Measurements from ENCODE around the gene EIF2B4.
A peak's percentile ranks its signal among the peaks of the same experiment; 100 is the strongest.

The EIF2B4 gene

DNA sequence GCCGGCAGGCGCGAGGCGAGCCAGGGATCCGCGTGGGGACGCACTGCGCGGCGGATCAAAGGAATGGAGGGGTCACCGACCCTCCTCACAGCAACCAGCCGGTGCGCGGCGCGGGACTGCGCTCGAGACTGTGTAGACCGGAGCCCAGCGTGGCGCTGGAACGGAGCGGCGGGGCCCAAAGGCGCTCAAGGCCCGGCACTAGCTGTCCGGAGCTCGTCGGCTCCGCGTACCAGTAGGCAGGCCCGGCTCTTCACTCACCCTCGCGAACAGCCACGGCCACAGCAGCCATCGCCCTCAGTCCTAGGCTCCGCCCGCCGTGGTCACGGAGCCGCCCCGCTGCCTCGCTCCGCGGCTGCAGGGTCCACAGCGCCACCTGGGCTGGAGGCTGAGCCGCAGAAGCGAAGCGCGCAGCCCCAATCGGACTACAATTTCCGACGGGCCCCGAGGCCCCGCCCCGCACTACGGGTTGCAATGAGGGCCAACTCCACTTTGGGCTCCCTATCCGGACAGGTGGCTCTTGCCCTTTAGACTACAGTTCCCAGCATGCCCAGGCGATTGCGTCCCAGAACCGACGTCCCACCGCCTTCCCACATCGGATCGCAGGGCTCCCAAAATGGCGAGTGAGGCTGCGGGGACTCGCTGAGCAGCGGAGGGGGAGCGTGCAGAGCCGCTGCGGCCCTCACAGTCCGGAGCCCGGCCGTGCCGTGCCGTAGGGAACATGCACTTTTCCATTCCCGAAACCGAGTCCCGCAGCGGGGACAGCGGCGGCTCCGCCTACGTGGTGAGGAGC, at the start of gene EIF2B4, which contains the start of gene SNX17:
EIF2B4 (minus strand) TSS at position 313 of the 790 bp plus-strand sequence; CDS start at position 289, 24 bp downstream.
SNX17 (plus strand) TSS at position 591 of the 790 bp plus-strand sequence; CDS start at position 719, 128 bp downstream.
- peak; percentile 98 for DNase-seq

DNA sequence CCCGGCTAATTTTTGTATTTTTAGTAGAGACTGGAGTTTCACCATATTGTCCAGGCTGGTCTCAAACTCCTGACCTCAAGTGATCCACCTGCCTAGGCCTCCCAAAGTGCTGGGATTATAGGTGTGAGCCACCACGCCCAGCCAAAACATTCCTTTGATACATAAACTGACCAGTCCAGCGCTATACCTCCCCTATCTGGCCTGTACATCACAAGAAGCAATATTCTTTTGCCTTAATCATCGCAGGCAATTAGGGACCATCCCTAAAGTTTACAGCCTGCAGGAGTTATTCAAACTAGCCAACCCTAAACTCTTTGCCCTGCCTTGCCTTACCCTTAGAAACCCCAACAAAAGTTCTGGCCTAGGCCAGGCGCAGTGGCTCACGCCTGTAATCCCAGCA, 46.0 kb upstream of the EIF2B4 start:
- DNase-seq: no peak

DNA sequence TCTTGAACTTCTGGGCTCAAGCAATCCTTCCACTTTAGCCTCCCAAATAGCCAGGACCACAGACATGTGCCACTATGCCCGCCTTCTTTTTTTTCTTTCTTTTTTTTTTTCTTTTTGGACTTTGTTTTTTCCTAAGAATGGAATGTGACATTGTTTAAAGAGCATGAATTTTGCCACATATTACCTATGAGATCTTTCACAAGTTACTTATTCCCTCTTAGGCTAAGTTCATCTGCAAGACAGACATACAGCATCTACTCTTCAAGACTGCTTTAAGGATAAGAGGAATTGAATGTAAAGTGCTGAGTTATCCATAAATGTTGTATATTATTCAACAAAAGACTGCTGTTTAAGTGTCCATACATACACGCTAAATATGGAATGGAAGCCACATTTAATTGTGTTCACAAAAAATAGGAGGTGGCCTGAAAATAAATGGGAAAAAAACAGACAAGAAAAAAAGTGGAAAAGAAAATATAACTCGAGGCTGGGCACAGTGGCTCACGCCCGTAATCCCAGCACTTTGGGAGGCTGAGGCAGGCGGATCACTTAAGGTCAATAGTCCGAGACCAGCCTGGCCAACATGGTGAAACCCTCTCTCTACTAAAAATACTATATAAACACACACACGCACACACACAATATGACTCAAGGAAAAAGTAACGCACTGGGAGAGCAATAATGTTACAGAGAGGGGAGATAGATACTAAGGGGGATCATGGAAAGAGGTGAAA, 42.4 kb upstream of the EIF2B4 start:
- DNase-seq: no peak

DNA sequence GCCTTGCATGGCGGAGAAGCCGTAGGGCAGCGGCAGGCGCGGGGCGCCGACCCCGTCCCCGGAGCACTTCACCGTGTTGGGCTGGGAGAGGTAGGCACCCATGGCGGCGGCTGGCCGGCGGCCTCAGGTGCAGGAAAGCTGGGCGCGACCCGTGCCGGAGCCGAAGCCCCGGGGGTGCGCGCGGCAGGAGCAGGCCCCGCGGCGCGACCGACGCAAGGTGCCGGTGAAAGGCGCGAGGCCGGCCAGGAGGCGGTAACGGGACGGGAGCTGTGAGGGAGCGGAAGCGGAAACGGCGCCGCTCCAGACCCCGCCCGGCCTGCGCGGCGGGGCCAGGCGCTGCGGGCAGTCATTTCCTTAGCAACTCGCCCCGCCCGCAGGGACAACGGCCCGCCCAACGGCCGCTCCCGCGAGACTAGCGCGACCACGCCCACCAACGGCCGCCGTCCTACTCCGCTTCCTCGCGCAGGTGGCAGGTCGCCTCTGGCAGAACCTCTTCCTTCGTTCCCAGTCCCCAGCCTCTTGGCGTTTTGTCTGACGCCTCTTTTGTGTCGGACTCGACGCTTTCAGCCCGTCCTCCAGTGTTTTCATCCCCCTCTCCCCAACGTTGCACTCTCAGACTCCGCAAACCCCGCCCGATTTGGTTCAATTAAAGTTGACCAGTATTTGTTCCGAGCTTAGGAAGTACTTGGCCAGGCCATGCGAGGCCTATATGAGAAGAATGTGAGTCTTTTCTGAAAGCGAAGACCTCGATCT, 39.4 kb upstream of the EIF2B4 start, which contains the start of gene PPM1G:
PPM1G (minus strand) TSS at position 271 of the 753 bp plus-strand sequence; CDS start at position 102, 169 bp downstream.
- DNase-seq: peak; percentile 97

DNA sequence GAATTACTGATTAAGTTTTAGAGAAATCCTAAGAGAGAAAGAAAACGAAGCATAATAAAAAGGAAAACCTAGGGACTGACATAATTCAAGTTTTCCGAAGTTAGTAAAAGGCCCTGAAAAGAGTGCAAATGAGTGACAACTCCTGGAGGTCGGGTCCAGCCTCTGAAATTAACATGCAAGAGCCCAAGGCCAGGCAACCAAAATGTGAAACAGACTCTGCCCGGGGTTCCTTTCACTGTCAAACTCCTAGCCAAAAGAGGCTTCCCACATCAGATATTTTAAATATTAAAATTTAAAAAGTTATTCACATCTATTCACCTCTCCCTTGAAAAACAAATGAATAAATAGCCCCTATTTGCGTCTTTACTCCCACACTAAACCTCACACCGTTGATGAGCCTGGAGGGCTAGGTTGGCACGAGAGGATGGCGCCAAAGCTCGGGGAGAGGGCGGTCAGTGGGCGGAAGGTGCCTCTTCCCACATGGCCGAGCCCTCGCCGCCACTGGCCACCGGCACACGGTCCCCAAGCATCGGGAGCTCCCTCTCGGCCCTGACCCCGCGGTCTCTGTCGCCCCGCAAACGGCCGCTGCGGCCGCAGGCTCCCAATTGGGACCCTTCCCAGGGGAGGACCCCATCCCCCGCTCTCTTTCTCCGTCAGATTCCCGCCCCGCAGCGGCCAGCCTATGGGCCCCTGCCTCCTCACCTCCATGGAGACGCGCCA, 38.6 kb upstream of the EIF2B4 start:
- peak; percentile 21 for DNase-seq

DNA sequence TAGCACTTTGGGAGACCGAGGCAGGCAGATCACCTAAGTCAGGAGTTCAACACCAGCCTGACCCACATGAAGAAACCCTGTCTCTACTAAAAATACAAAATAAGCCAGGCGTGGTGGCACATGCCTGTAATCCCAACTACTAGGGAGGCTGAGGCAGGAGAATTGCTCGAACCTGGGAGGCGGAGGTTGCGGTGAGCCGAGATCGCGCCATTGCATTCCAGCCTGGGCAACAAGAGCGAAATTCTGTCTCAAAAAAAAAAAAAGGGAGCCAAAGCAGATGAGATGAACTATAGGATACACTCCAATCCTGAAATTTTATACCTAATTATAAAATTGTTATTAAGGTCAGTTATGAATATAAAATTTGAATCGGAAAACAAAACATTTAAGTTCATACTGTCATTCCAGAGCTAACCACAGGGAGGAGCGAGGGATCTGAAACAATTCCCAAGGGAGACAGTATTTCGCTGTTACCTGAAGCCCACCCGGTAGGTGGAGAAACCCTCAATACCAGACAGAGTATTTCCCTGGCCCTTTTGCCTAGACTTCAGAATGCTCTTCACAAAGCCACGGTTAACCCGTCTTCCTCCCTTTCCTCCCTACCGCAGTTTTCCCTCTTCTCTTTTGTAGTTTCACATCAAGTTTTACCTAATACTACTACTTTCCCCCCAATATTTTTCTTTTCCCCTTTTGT, 37.8 kb upstream of the EIF2B4 start:
- no peak for DNase-seq

DNA sequence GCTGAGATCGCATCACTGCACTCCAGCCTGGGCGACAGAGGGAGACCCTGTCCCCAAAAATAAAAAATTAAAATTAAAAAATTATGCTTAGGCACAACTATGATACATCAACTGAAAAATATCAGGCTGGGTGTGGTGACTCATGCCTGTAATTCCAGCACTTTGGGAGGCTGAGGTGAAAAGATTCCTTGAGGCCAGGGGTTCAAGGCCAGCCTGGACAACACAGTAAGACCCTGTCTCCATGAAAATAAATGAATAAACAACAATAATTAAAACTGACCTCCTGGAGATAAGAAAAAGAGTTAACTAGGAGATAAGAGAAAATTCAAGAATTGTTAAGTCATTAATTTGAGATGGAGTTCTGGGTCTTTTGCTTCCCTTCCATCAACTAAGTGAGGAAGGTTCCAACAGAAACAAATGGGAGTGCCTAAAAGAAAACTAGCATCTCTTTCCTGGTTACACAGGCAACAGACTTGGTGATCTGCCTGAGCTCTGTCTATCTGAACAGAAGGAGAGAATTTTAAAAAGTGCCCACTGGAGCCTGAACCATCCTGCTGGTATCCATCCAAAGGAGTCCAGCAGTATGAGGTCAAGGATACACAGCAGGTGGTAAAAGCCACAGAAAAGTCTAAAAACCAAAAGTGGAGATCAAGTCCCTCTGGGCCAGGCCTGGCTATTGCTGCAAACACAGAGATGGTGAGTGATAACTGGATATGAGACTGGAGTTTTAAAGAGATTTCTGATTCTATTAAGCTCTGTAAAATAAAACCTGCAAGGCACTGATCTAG, 30.4 kb upstream of the EIF2B4 start:
- DNase-seq: no peak

DNA sequence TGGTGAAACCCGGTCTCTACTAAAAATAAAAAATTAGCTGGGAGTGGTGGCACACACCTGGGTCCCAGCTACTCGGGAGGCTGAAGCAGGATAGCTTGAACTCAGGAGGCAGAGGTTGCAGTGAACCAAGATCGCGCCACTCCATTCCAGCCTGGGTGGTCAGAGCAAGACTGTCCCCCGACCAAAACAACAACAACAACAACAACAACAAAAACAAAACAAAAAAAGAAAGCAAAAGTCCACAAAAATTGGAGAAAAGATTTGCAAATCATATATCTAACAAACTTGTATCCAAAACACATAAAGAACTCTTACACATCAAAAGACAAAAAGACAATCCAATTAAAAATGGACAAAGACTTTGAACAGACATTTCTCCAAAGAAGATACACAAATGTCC, 28.8 kb upstream of the EIF2B4 start:
- DNase-seq: no peak

DNA sequence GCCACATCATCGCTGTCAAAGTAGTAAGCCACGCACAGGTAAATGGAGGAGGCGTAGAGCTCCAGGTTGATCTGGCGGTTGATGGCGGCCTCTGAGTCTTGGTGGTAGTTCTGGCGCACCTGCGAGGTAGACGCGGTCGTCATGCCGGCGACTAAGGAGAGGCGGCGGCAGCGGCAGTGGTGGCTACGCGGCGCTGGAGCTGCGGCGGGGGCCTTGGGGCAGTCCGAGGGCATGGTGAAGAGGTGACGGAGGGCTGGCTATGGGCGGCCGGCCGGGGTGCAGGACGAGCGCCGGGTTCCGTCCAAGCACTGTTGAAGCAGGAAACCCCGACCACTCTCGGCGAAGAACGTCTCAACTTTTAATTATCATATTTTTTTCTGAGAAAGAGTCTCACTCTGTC, 23.1 kb upstream of the EIF2B4 start:
- DNase-seq: no peak

DNA sequence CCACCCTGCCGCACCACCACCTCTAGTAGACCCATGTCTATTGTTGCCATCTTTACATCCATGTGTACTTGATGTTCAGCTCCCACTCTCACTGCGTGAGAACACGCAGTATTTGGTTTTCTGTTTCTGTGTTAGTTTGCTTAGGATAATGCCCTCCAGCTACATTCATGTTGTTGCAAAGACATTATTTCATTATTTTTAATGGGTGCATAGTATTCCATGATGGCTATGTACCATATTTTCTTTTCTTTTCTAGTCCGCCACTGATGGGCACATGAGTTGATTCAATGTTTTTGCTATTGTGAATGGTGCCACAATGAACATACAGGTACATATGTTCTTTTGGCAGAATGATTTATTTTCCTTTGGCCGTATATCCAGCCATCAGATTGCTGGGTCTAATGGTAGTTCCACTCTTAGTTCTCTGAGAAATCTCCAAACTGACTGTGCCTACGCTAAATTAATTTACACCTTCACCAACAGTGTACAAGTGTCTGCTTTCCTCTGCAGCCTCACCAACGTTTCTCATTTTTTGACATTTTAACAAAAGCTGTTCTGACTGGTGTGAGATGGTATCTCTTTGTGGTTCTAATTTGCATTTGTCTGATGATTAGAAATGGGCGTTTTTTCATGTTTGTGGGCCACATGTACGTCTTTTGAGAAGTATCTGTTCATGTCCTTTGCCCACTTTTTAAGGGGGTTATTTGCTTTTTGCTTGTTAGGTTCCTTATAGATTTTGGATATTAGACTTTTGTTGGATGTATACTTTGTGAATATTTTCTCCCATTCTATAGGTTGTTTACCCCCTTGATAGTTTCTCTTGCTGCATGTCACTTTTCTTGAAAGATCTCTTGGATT, 20.9 kb upstream of the EIF2B4 start:
- no peak for DNase-seq

DNA sequence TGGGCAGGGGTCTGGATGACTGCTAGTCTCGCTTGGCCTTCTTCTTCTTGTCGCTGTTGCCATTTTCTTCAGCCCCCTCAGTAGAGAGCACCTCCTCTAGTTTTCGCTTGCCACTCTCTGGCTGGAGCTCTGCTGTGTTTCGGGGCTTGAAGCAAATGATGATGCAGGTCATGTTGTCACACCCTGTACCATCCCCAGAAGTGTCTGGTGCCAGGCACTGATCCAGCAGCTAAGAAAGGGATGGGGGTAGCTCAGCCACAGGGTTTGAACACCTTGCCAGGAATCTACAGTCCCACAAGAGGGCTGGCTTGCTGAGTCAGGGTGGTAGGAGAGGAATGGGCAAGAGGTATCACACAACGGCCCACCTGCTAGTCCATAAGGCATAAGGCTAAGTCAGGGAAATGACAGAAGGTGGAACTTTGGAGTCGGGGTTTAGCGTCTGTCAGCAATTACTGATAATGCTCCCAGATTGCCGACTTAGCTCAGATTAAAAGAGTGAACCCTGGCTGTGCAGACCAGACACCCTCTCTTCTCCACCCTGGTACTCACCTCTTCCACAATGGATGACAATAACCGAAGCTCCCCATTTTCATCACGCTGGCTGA, 11.5 kb upstream of the EIF2B4 start:
- DNase-seq: no peak

DNA sequence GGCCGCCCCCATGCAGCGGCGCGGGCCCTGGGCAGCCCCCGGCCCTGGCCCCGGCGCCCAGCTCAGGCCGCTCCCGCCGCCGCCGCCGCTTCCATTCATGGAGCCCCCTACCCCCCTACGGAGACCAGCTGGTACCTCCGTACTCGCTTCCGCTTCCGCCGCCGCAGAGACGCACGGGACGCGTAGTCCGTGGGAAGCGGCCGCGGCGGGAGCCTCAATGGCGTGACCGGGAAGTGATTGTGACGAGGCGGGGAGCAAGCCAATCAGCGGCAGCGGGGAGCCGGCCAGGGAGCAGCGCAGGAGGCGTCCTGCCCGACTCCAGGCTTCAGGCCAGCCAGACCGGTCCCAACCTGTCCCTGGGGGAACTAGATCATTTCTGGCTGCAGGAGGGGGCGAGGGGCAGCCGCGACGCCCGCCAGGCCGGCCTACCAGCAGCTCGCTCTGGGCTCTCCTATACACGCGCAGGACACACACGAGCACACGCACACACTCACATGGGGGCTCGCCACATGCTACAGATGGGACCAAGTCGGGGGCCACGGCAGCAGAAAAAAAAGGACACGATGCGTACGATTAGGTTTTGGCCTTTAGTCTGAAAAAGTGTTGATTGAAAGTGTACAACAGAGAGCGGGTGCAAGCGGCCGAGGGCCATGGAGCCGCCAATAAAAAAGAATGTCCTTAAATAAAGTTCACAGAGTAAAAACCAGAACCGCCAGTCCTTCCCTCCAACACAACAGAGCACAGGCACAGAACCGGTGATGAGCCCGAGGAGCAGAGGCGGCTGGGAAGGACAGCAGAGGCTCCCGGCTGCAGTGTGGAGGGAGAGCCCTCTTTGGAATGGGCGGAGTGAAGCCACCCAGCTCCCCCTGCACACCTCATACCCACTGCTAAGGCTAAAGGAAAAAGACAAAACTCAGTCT, 10.7 kb upstream of the EIF2B4 start, which contains the start of gene ZNF513:
ZNF513 (minus strand) TSS at position 109 of the 920 bp plus-strand sequence. CDS start 208 bp downstream, outside the sequence.
- DNase-seq: peak; percentile 85

DNA sequence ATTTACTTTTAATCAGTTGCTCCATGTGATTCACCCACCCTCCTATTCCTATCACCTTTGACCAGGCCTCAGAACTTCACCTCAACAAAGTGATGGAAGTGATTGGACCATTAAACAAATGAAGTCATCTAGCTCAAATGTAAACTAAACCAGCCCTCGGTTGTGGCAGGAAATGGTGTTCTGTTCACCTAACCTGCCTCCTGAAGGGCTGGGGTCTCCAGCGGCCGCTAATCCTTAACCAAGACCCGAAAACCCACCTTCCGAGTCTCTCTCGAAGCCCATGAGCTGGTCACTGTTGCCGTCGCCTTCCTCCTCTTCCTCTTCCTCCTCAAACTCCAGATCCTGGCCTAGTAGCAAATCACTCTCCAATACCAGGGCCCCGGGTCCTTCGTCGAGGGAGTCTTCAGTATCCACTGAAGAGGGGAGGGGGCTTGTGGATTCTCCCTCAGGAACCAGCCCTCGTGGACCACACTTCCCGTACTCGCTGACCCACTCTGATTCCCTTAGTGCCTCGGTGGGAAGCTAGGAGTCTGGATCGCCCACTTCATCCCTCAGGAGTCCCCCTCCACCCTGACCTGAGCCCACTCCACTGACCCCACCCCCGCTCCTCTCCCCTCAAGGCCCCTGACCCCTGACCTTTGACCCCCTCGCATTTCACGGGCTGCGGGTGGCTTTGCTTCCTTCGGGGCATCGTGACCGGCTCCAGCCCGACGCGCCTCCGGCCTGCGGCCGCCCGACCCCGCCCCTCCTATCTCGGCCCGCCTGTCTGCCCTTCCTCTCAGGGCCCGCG, 9.9 kb upstream of the EIF2B4 start:
- DNase-seq: peak; percentile 9

DNA sequence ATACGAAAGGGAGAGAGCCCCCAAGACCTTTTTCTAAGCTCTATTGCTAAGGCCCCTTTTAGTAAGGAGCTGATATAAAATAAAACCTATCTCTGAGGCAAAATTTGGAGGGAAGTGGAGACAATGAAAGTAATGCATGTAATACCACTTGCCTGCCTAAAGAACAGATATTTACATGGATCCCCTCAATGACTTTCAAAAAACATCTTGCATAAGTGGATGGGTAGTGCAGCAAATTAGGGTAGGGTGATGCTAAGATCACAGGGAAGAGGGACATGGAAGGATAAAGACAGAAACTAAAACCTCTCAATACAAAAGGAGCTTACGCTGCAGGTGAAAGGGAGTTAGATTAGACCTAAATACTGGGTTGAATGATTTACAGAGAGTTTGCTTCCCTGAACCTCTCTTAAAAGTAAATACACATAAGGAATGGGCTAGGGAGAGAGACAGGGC, 9.3 kb upstream of the EIF2B4 start:
- no peak for DNase-seq

DNA sequence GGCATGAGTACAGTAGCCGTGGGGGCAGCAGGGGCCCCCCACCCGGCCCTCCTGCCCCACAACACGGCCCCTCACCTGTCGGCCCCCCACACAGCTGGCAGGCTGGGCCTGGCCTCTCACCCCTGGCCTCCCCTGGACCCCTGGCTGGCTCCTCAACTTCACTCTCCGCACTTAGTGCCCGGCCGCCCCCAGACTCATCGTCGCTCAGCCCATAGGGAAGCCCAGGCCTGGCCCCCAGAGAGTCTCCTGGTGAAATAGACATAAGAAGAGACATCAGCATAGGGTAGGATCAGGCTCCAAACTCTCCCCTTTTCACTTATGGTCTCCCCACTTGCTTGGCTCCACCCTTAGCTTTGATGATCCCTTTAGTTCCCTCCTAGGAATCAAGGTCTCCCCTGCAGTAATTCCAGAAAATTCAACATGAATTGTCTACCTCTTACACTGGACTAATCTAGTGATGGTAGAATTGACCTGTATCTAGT, 8.7 kb upstream of the EIF2B4 start:
- no peak for DNase-seq

DNA sequence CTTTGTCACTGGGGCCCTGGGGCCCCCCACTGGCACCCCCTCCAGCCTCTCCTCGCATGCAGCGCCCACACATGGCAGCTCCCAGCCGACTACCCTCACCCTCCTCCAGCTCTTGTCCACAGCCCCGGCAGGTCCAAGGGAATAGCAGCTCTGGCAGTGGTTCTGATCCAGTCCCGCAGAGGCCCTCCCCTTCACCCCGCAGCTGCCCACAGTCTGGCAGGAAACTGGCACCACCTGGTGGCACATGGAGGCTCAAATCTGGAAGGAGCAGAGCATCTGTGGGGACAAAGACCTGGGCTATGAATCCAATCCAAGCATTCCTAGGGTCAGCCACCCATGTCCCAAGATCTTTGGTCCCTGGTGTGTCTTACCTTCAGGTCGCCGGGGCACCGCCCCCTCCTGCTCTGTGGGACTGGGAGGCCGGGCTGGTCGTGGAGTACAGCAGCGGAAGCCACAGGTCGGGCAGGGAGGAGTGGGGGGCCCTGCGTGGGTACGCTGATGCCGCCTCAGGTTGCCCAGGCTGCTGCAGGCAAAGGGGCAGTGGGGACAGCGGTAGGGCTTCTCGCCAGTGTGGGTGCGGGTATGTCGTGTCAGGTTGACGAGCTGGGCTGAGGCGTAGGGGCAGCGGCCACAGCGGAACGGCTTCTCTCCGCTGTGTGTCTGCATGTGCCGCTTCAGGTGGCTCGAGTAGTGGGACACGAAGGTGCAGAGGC, 8.1 kb upstream of the EIF2B4 start:
- peak; percentile 6 for DNase-seq
